NOMO-1 treated with DMSO at 0.1 percent for 48 hours (cell line): ENCODE data around the gene LTB4R2.
"Not testable (repeated sequence)": the region's sequence is repeated elsewhere in the genome, so short reads cannot be mapped to it uniquely, and the experiment has no call there.

Experiments used
- DNase-seq: peaks from one replicate; lab custom pipeline; 2025; ENCODE audit not compliant: unreplicated experiment; lab: John Stamatoyannopoulos, UW

LTB4R2 gene

DNA sequence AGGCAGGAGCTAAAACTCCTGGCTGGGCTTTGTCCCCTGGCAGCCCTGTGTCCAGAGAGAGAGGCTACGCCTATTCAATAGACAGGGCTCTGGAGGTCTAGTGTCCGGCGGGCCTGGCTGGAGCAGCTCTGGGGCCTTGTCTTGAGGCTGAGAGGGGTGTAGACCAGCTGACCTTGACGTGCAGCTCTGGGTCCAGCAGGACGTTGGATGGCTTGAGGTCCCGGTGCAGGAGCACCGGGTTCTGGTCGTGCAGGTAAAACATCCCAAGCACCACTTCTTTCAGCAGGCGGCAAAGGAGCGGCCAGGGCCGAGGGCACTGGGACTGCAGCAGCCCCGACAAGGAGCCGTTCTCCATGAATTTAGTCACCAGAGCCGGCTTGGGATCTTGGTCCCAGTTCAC is 28.9 kb downstream of the LTB4R2 start:
- no peak for DNase-seq

DNA sequence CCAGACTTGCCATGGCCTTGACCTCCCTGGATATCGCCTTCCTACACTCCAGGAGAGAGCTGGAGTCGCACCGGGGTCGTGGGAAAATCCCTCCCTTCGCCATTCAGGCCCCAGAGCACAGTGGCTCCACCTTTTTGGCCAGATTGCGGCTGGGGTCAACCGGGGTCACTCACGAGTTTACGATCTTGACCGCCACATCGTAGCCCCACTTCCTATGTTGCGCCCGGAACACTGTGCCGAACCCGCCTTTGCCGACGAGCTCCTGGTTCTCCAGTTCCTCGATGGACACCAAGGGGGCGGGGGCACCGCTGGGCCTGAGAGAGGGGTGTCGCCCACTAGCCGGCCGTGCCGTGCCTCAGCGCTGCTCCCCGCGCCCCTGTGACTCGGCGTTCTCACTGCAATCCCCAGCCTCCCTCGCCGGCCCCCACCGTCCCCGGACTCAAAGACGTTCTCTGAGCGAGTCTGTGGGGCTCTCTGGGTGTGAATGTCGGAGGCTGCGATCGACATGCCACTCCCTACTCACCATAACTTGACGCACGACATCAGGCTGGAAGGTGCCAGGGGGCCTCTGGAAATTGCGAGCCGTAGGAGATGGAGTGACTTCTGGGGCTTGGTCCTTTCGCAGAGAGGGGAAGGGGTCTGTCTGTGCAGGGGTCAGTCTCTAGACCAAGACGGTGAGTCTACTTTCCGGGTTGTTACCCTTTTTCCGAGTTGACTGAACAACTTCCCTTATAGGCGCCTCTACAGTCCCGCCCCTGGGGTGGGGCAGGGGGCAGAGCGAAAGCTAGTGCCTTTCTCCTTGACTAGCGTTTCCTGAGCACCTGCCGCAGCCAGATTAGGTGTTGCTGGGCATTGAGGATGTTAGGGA is 29.6 kb downstream of the LTB4R2 start, which contains the start of gene RIPK3:
Gene RIPK3 (minus strand): TSS at position 708 of the 868 bp plus-strand sequence. CDS start 165 bp downstream, at position 543.
- peak; percentile 70 for DNase-seq

DNA sequence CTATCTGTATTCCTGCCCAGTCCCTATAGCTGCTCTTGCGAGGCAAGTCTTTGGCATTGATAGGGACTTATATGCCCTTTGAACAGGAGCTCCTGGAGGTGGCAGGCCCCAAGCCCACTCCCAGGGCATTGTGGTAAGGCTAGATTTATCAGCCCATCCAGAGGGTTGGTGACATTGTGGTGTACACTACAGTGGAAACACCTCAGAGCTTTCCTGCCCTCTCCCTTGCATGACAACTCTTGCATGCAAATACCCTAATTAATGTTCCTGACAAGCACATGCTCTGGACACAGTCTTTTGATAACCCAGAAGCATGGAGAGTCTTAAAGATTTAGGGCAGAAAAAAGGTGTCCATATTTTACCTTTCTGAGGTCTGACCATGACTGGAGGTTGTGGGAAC is 30.7 kb downstream of the LTB4R2 start:
- DNase-seq: no peak

DNA sequence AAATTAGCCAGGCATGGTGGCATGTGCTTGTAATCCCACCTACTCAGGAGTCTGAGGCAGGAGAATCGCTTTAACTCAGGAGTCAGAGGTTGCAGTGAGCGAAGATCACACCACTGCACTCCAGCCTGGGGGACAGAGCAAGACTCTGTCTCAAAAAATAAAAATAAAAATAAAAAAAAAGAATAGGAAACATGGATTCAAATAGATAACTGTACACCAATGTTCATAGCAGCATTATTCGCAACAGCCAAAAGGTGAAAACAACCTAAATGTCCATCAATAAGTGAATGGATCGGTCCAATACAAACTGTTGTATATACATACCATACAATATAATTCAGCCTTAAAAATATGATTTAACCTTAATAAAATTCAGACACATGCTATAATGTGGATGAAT is 32.9 kb downstream of the LTB4R2 start:
- no peak for DNase-seq

DNA sequence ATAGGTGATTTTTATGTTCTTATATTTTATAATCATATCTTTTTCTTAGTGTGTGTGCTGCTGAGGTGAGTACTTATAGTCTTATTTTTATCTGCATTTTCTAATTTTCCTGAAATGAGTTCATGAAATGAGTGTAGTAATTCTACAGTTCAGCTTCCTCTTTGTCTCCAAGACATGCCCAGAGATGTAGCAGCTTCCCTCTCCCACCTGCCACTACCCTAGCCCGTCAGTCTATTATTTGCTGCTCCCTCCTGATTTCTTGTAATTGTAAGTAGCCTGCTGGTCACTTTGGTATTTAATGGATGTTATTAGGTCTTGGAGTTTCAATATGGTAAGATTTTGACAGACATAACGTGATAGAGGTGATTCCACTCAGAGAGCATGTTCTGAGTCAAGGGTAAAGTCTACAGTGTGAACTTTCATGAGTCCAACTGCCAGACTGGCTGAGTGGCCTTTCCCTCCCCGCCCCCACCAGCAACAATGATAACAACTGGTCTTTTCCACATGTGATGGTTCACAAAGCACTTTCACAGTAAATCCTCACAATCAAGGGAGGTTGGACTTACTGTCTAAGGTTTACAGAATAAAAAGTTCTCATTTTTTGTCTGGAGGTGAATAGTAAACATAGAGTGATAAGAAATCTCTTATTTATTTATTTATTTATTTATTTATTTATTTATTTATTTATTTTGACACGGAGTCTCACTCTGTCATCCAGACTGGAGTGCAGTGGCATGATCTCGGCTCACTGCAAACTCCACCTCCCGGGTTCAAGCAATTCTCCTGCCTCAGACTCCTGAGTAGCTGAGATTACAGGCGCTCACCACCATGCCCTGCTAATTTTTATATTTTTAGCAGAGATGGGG is 34.1 kb downstream of the LTB4R2 start:
- DNase-seq: peak; percentile 25

DNA sequence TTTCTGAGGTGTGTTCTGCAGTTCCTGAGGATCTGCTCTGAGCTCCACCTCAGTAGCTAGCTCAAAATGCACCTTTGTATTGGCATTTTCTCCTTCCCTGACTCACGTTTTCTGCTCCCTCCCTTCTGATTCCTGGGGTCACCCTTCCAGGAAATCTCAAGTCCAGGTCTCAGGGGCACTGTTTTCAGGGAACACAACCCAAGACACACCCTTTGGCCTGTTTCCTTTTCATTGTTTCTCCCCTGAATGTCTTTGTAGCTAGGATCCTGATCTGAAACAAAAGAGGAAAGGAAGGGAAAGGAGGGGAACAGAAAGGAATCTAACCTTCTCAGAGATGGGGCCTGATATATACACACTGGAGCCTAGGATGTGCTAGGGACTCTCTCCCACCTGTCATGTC is 37.2 kb downstream of the LTB4R2 start:
- no peak for DNase-seq

DNA sequence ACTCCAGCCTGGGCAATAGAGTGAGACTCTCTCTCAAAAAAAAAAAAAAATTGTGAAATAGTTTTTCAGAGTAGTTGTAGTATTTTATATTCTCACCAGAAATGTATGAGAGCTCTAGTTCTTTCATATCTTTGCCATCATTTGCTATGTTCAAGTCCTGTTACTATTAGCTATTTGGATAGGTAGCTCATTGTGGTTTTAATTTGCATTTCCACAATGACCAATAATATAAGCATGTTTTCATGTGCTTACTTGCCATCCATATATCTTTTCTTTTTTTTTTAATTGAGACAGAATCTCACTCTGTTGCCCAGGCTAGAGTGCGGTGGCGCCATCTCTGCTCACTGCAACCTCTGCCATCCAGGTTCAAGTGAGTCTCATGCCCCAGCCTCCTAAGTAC is 38.2 kb downstream of the LTB4R2 start:
- DNase-seq: no peak

DNA sequence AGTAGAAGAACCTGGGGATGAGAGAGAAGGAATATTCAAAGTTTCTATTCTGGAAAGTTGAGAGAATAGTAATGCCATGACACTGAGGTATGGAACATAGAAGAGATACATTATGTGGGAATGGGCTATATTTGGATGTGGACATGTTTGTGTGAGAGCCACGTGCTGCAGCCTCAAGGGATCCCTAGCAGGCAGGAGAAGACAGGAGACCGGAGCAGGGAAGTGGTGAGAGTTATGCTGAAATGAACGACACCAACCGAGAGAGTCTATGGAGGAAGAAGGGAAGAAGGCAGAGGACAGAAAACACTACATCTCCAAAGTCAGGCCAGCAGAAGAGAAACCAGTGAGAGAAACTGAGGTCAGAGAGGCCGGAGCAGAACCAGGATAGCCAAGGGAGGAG is 39.8 kb downstream of the LTB4R2 start:
- no peak for DNase-seq

DNA sequence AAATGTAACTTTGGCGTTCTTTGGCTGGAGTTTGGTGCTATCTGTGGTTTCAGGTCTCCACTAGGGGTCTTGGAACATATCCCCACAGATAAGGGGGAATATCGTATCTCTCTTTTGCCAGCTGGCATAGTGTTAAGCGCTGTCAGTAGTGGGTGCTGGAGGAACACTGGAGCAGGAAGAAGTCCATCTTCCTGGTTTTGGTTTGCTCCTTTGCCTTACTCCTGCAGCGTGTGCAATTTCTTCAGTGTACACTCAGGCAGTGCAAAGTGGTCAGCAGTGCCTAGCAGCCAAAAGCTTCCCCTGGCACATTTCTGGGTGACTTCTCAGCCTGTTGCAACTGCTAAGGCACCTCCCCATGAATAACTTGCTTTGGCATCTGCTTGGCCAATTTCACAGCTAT is 41.6 kb downstream of the LTB4R2 start:
- no peak for DNase-seq

DNA sequence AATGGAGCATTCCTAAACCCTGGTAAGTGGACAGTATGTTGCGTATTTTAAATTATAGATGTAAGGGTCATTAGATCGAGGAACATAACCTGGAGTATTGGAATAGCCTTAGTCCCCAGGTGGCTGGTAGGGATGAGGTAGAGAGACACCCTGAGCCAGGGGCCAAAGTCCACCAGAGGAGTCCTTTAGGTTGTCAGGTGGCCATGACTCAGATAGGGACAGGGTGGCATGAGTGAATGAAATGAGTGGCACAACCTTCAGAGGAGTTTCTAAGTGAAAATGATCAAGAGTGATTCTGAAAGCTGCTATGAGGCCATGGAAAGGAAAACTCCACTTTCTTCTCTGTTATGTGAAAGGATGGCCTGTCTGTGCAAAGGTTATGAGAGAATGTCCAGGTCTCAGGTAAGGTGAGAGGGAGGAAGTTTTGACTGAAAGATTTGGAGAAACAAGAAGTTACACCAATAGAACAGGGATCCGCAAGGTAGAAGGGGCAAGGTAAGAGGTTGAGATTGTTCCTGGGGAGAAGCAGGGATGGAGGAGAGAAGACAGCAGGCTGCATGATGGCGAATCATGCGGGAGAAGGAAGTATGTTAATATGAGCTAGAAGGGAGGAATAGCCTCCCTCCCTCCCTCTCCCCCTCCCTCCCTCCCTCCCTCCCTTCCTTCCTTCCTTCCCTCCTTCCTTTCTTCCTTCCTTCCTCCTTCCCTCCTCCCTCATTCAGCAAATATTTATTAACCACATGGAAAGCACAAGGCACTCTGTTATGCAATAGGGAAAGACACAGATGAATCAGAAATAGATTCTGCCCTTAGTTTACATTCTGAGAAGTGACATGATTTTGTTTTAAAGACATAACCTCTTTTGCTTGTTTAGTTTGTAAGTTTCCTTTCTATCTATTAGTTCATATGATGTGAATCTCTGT is 43.9 kb downstream of the LTB4R2 start:
- DNase-seq: no peak

DNA sequence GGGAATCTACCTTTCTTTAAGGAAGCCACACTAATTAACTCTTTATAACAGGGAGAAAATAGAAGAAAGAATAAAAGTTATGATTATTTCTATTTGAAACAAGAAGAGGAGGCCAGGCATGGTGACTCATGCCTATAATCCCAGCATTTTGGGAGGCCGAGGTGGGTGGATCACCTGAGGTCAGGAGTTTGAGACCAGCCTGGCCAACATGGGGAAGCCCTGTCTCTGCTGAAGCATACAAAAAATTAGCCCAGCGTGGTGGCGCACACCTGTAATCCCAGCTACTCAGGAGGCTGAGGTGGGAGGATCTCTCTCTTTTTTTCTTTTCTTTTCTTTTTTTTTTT is 44.5 kb downstream of the LTB4R2 start:
- not testable (repeated sequence) for DNase-seq

DNA sequence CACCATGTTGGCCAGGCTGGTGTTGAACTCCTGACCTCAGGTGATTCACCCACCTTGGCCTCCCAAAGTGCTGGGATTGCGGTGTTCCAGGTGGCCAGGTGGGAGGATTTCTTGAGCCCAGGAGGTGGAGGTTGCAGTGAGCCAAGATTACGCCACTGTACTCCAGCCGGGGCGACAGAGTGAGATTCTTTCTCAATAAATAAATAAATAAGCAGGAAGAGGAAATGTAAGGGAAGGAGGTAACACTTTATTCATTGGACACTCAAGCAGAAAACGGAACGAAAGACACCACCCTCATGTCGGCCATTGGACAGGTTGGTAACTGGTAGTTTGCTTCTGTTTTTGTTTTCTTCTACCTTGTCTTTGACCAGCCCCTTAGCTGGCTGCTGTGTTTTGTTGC is 45.1 kb downstream of the LTB4R2 start:
- DNase-seq: peak; percentile 10

DNA sequence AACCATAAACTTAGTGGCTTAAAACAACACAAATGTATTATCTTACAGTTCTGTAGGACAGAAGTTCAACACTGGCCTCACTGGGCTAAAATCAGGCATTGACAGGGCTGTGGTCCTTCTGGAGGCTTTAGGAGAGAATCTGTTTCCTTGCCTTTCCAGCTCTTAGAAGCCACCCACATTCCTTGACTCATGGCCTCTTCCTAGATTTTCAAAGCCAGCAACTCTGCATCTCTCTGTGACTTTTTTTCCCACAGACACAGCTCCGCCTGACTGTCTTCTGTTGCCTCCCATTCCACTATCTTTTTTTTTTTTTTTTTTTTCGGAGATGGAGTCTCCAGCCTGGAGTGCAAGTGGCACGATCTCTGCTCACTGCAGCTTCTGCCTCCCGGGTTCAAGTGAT is 46.3 kb downstream of the LTB4R2 start:
- no peak for DNase-seq

DNA sequence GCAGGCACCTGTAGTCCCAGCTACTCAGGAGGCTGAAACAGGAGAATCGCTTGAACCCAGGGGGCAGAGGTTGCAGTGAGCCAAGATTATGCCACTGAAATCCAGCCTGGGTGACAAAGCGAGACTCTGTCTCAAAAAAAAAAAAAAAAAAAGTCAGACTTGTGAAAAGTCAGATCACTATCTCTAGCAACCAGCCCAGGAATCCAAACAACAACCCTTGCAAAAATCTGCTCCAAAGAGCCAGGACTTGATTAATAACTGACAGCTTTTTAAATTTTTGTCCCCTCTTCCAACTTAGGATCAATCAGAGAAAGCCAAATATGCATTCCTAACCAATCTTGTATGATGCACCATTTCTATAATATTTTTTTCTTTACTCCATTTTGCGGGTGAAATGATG is 50.3 kb downstream of the LTB4R2 start:
- no peak for DNase-seq

DNA sequence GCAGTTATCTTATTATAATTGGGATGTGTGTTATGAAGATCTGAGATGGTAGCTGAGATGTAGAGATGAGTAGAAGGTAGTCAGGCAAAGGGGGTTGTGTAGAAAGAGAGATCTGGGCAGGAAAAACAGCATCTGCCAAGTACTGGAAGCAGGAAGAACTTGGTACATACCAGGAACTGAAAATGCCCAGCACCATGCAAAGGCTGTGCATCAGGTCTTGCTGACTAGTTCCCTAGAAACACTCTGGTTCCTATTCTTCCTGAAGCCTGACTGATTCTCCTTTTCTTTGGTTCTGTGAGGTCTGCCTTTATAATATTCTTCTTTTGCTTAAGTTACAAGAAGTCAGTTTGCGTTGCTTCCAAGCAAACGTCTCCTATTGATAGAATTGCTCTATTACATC is 51.4 kb downstream of the LTB4R2 start:
- DNase-seq: peak; percentile 12
